Mucosa of descending colon (tissue), 3 donors: ENCODE data around the gene PMIS2. TPM values are rescaled to one million over a fixed set of nuclear protein-coding genes. Genes with fewer than 3 reads are reported as not detected.

Experiments used
- ATAC-seq: fragments of 200-7000 bp; cut with Tn5 transposase; one replicate; pipeline ENCODE4 v1.9.1; 2020; ENCODE audit warnings: mild to moderate bottlenecking, moderate library complexity
- DNase-seq, 3 donors: peaks; one replicate each; pipeline ENCODE4 v3.0.0-alpha.2; 2020
- H3K36me3 ChIP-seq: fragments of 200-600 bp; one replicate; pipeline ENCODE4 v1.8.0; 2021; ENCODE audit warnings: low read depth, mild to moderate bottlenecking
- H3K4me1 ChIP-seq: fragments of 200-600 bp; one replicate; pipeline ENCODE4 v1.8.0; 2021; ENCODE audit warnings: low read depth, mild to moderate bottlenecking
- H3K4me3 ChIP-seq: fragments of 200-600 bp; one replicate; pipeline ENCODE4 v1.8.0; 2021; ENCODE audit warnings: mild to moderate bottlenecking
- H3K9me3 ChIP-seq: fragments of 200-600 bp; one replicate; pipeline ENCODE4 v1.8.0; 2021; ENCODE audit warnings: mild to moderate bottlenecking
- CTCF ChIP-seq: fragments of 200-600 bp; IDR thresholded peaks from one replicate; pipeline ENCODE4 v1.8.0; 2022; ENCODE audit warnings: antibody characterized with exemption, mild to moderate bottlenecking
- intact Hi-C, 2 donors: fragments of 100-400 bp; cut with DNase I in 1 of 2; cut with micrococcal nuclease in 1 of 2; formaldehyde crosslinking; loops; one replicate each; pipeline versions ENCODE4 v1.11.0 to v1.11.1; 2022; cut with DNase I, micrococcal nuclease
- total RNA-seq, 3 donors: library from RNA; stranded (reverse); fragmentation: NEBNext Ultra II Directional in 2 of 3; extraction: Animal tissue kit (Norgen Biotek cat#: 25700) in 2 of 3; gene quantifications; one replicate each; pipeline versions ENCODE4 v1.2.1 to v1.2.4, GENCODE V29; 2021 to 2023
- donor health status: DM: no; HTN: no; CAD: no; lungs with moderate emphysema.
- donor health status: DM: no; HTN: no; CAD: no.
- donor health status: DM: no; HTN: yes; CAD: no.

Gene PMIS2
- total RNA-seq, 3 donors from 2014 or later = not detected

GRCh38 chr19:35558400-35559280 lies 27.3 kb upstream of the PMIS2 start:
- TF ChIP-seq CTCF = no peak
- ATAC-seq (no peak), DNase-seq (no peak)
- Histone ChIP-seq H3K36me3 (no peaks in the 10 kb centered on the region), H3K9me3 (no peaks in the 10 kb centered on the region), H3K4me1 (peaks cover 5% of the 10 kb centered on the region), H3K4me3 (no peak overlapping the region)
- intact Hi-C loops = no loop called here

DNA sequence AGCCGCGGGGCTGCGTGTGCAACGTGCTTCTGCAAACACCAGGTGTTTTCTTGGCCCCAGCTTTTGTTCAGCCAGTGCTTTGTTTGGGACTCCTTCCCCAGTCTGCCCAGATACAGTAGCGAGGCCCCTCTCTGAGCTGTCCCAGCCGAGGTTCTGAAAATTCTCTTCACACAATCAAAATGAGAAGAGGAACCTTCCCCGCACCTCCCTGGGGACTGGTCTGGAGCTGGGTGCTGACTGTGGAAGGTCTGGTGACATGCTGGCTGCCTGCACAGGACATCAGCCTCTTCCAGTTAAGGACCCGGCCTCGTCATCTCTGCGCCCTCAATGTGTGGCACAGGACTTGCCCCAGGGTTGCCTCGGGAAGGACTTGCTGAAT lies 26.7 kb upstream of the PMIS2 start:
- H3K4me3 ChIP-seq = no peak overlapping the region
- TF ChIP-seq CTCF = no peak
- H3K9me3 ChIP-seq = no peaks in the 10 kb centered on the region
- no peaks in the 10 kb centered on the region for H3K36me3 ChIP-seq
- DNase-seq = no peak
- H3K4me1 ChIP-seq = peaks cover 5% of the 10 kb centered on the region
- ATAC-seq = no peak
- intact Hi-C loops = no loop called here

DNA sequence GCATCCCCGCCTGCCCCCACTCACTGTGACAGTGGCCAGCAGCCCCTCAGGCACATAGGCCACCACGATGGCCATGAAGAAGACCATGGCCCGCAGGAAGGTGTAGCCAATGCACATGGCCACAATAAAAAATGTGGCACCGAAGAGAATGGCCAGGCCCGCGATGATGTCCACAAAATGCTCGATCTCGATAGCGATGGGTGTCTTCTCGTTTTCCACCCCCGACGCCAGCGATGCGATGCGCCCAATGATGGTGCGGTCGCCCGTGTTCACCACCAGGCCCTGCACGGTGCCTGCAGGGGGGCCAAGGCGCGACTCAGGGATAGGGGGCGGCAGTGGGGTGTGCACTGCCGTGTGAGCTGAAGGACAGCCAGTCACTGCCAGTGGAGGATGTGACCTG lies 26.2 kb upstream of the PMIS2 start:
- no peak overlapping the region for H3K4me3 ChIP-seq
- ATAC-seq = no peak
- no peak for DNase-seq
- no peak for TF ChIP-seq CTCF
- no peaks in the 10 kb centered on the region for H3K36me3 ChIP-seq
- H3K9me3 ChIP-seq = no peaks in the 10 kb centered on the region
- peaks cover 5% of the 10 kb centered on the region for H3K4me1 ChIP-seq
- intact Hi-C loops = no loop called here

GRCh38 chr19:35560271-35560670 lies 25.7 kb upstream of the PMIS2 start:
- no peaks in the 10 kb centered on the region for H3K36me3 ChIP-seq
- ATAC-seq = no peak

GRCh38 chr19:35560677-35561076 lies 25.3 kb upstream of the PMIS2 start:
- H3K4me1 ChIP-seq = peaks cover 5% of the 10 kb centered on the region
- no peak for TF ChIP-seq CTCF
- DNase-seq (no peak), ATAC-seq (no peak)
- no peak overlapping the region for H3K4me3 ChIP-seq
- intact Hi-C loops = no loop called here
- H3K36me3 ChIP-seq = no peaks in the 10 kb centered on the region
- H3K9me3 ChIP-seq = no peaks in the 10 kb centered on the region

More at GRCh38 chr19:35560271-35560670, 25.7 kb upstream of the PMIS2 start:
- DNase-seq = no peak
- Histone ChIP-seq H3K9me3 (no peaks in the 10 kb centered on the region), H3K4me1 (peaks cover 5% of the 10 kb centered on the region), H3K4me3 (no peak overlapping the region)
- intact Hi-C loops = no loop called here
- no peak for TF ChIP-seq CTCF
